ENCODE data around the gene TMEM272. TPM values are rescaled to one million over a fixed set of nuclear protein-coding genes. Genes with fewer than 3 reads are reported as not detected.

Gene TMEM272
- total RNA-seq, 4 donors from 2014 or later, result not detected

DNA sequence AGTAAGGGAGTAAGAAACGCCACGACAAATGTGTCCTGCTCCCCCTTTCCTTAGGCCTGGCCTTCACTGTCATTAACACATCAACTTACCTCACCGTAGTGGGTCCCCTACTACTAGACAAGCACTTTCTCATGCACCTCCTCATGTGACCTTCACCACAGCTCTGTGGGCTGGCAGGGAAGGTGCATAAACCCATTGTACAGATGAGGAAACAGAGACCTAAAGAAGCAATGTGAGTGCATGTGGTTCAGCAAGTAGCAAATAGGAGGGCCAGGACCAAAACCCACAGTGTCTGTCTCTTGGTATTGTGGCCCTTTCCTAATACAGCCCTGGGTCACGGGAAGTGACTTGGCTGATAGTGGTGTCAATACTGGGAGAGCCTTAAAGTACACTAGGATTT, 22.1 kb upstream of the TMEM272 start:
- TF ChIP-seq POLR2AphosphoS5 (IDR thresholded peaks at IDR 0.05) (no peak), EP300 (IDR thresholded peaks at IDR 0.05) (no peak), POLR2A (IDR thresholded peaks at IDR 0.05; ENCODE audit: low read depth) (no peak)
- TF ChIP-seq, protein P1, sequence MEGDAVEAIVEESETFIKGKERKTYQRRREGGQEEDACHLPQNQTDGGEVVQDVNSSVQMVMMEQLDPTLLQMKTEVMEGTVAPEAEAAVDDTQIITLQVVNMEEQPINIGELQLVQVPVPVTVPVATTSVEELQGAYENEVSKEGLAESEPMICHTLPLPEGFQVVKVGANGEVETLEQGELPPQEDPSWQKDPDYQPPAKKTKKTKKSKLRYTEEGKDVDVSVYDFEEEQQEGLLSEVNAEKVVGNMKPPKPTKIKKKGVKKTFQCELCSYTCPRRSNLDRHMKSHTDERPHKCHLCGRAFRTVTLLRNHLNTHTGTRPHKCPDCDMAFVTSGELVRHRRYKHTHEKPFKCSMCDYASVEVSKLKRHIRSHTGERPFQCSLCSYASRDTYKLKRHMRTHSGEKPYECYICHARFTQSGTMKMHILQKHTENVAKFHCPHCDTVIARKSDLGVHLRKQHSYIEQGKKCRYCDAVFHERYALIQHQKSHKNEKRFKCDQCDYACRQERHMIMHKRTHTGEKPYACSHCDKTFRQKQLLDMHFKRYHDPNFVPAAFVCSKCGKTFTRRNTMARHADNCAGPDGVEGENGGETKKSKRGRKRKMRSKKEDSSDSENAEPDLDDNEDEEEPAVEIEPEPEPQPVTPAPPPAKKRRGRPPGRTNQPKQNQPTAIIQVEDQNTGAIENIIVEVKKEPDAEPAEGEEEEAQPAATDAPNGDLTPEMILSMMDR (IDR thresholded peaks at IDR 0.05), result no peak
- no peaks in the 10 kb centered on the region for H3K4me1 ChIP-seq
- H3K9me3 ChIP-seq, result no peaks in the 10 kb centered on the region
- no peaks in the 10 kb centered on the region for H3K36me3 ChIP-seq
- WGBS, result 90% methylated on average over 4 of the region's 4 CpGs
- no peak overlapping the region for H3K27ac ChIP-seq (replicated peaks in 1 of 4)
- DNase-seq (ENCODE audit: extremely low spot score), result no peak
- no peak overlapping the region for H3K4me3 ChIP-seq
- intact Hi-C loops (cut with DNase I), result no loop called here
- no peaks in the 10 kb centered on the region for H3K27me3 ChIP-seq

DNA sequence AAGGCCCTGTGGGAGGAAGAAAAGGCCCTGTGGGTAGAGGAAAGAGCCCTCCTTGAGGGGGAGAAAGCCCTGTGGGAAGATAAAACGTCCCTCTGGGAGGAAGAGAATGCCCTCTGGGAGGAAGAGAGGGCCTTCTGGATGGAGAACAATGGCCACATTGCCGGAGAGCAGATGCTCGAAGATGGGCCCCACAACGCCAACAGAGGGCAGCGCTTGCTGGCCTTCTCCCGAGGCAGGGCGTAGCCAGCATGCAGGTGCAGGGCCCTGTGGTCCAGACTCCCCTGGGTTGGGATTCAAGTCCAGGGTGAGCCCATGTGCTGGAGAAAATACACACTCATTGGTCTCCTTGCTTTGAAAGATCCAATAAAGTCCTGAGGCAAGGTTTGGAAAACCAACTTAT, 20.9 kb upstream of the TMEM272 start:
- 76% methylated on average over 7 of the region's 7 CpGs for WGBS
- DNase-seq (ENCODE audit: extremely low spot score), result no peak

DNA sequence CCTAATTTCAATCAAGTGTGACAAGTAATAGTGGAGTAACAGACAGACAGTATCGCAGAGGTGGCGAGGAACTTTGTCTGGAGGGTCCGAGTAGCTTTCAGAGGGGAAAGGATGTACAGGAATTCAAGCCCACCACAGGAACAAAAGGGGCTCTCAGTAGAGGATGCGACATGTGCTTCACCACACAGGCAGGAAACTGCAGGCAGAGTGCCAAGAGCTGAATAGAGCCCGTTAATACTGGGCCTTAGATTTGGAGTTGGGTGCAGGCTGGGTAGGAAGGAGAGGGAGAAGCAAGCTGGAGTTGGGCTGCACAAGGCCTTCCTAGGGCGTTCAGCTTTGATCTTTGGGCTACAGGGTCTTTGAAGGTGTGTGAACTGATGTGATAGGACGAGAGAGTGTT, 18.0 kb upstream of the TMEM272 start:
- H3K36me3 ChIP-seq, result no peaks in the 10 kb centered on the region
- no peak for TF ChIP-seq POLR2A (IDR thresholded peaks at IDR 0.05; ENCODE audit: low read depth)
- no peak for DNase-seq (ENCODE audit: extremely low spot score)
- intact Hi-C loops (cut with DNase I), result no loop called here
- no peak overlapping the region for H3K27ac ChIP-seq (replicated peaks in 1 of 4)
- H3K27me3 ChIP-seq, result no peaks in the 10 kb centered on the region
- H3K4me3 ChIP-seq, result no peak overlapping the region
- H3K9me3 ChIP-seq, result no peaks in the 10 kb centered on the region
- no peaks in the 10 kb centered on the region for H3K4me1 ChIP-seq
- WGBS, result 72% methylated on average over 7 of the region's 7 CpGs

More for the DNA sequence above, 20.9 kb upstream of the TMEM272 start:
- TF ChIP-seq POLR2A (IDR thresholded peaks at IDR 0.05; ENCODE audit: low read depth) (no peak), EP300 (IDR thresholded peaks at IDR 0.05) (no peak), POLR2AphosphoS5 (IDR thresholded peaks at IDR 0.05) (no peak)
- TF ChIP-seq, protein P1 (IDR thresholded peaks at IDR 0.05), result no peak
- Histone ChIP-seq H3K27me3 (no peaks in the 10 kb centered on the region), H3K27ac (replicated peaks in 1 of 4) (no peak overlapping the region), H3K9me3 (no peaks in the 10 kb centered on the region), H3K4me1 (no peaks in the 10 kb centered on the region), H3K36me3 (no peaks in the 10 kb centered on the region), H3K4me3 (no peak overlapping the region)
- intact Hi-C loops (cut with DNase I), result no loop called here

DNA sequence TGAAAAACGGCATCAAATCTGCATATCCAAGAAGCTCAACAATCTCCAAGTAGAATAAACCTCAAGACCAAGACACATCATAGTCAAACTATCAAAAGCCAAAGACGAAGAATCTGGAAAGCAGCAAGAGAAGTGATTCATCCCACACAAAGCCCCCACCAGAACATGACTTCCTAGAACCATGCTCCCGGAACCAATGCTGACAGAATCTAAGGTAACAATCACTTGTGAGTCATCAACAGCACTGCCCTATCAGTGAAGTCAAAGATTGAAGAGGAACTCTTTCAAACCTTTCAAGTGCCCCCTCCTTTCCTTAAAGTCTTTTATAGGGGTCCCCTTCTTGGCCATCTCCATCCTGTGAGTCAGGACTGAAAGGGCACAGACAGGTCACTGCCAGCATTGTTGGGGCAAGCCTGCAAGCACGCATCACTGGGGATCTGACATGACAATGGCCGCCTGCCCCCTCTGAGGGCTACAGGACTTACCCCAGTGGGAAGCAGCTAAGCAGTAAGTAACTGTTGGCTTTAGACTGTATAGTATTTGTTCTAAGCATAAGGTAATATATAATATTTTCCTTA, 16.8 kb upstream of the TMEM272 start, which contains the start of gene CCDC70:
Gene CCDC70, plus strand, starts transcription at position 247 of the 578 bp plus-strand sequence. CDS start 3,443 bp downstream, outside the sequence.
- no peaks in the 10 kb centered on the region for H3K9me3 ChIP-seq
- no peak within 1 kb of the TSS for H3K4me3 ChIP-seq
- 82% methylated on average over 3 of the region's 5 CpGs for WGBS
- no peaks in the 10 kb centered on the region for H3K27me3 ChIP-seq
- intact Hi-C loops (cut with DNase I), result no loop called here
- H3K4me1 ChIP-seq, result no peaks in the 10 kb centered on the region
- no peak within 1 kb of the TSS for H3K27ac ChIP-seq (replicated peaks in 1 of 4)
- TF ChIP-seq EP300 (IDR thresholded peaks at IDR 0.05) (no peak), POLR2AphosphoS5 (IDR thresholded peaks at IDR 0.05) (no peak), POLR2A (IDR thresholded peaks at IDR 0.05; ENCODE audit: low read depth) (no peak)
- TF ChIP-seq, protein P1 (IDR thresholded peaks at IDR 0.05), result no peak
- H3K36me3 ChIP-seq, result no peaks in the 10 kb centered on the region
- peak; percentile 75 for DNase-seq (ENCODE audit: extremely low spot score)

DNA sequence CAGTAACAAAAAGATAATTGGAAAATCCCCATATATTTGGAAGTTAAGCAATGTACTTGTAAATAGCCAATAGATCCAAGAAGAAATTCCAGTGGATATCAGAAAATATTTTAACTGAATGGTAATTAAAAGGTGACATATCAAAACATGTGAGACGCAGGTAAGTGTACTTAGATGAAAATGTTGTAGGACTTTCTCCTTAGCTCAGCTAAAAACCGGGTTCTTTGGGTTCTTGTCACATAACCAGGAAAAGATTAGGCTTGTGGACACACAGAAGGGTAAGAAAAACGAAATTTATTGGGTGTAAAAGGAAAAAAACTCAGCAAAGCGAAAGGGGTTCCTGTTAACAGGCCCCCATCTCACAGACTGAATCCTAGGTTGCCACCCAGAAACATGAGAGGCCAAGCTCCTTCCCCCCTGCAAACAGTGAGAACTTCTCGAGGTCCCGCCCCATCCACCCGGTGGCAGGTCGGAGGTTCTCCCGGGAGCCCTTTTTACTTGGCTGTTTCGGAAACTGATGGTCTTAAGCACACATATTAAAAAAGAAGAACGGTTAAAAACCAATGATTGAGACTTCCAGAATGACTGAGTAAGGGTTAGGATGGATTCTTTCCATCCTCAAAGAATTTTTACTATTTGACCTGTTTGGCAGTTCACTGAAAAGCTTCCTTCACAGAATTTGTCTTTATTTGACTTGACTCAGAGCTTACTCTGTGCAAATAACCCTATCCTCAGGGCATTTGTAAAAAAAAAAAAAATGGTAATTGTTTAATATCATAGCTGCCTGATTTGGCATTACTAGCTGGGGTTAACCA, 13.7 kb upstream of the TMEM272 start:
- intact Hi-C loops (cut with DNase I), result no loop called here
- H3K9me3 ChIP-seq, result peaks cover 0 to 5% (median 0%) of the 10 kb centered on the region in 4 donors
- H3K27ac ChIP-seq (replicated peaks in 1 of 4), result no peak overlapping the region
- no peaks in the 10 kb centered on the region for H3K4me1 ChIP-seq
- H3K36me3 ChIP-seq, result no peaks in the 10 kb centered on the region
- no peaks in the 10 kb centered on the region for H3K27me3 ChIP-seq
- peak; percentile 37 for DNase-seq (ENCODE audit: extremely low spot score)
- TF ChIP-seq EP300 (IDR thresholded peaks at IDR 0.05) (no peak), POLR2AphosphoS5 (IDR thresholded peaks at IDR 0.05) (no peak), POLR2A (IDR thresholded peaks at IDR 0.05; ENCODE audit: low read depth) (no peak)
- TF ChIP-seq, protein P1 (IDR thresholded peaks at IDR 0.05), result no peak
- no peak overlapping the region for H3K4me3 ChIP-seq
- 49% methylated on average over 11 of the region's 11 CpGs for WGBS

All from esophagus muscularis mucosa (tissue), 4 donors.